GM12891 (cell line): ENCODE results near the gene BHMT.

Source experiments
- DNase-seq: peaks from one replicate; pipeline ENCODE4 v3.0.0; 2011; ENCODE audit warnings: low spot score; ENCODE audit not compliant: insufficient read length
- FAIRE-seq: peaks from 2 replicates; lab custom pipeline; 2011; peaks lifted over from hg19 to GRCh38; lab: Jason Lieb, UNC
- PAX5 ChIP-seq: IDR thresholded peaks from 2 replicates; pipeline ENCODE4 v1.6.1; 2011; ENCODE audit warnings: low read length, moderate library complexity, mild to moderate bottlenecking; ENCODE audit not compliant: insufficient read depth, severe bottlenecking
- POLR2A ChIP-seq: IDR thresholded peaks from 2 replicates; pipeline ENCODE4 v1.6.1; 2011; ENCODE audit warnings: low read depth, low read length, control low read depth
- POLR2AphosphoS5 ChIP-seq: IDR thresholded peaks from 2 replicates; pipeline ENCODE4 v1.6.1; 2011; ENCODE audit warnings: low read depth, low read length, control low read depth
- POU2F2 ChIP-seq: IDR thresholded peaks from 2 replicates; pipeline ENCODE4 v1.6.1; 2011; ENCODE audit warnings: low read depth, mild to moderate bottlenecking, control low read depth, low read length, moderate library complexity
- SPI1 ChIP-seq: IDR thresholded peaks from 2 replicates; pipeline ENCODE4 v1.6.1; 2011; ENCODE audit warnings: low read depth, low read length, control low read depth
- TAF1 ChIP-seq: IDR thresholded peaks from 2 replicates; pipeline ENCODE4 v1.6.1; 2011; ENCODE audit warnings: low read depth, low read length, control low read depth

Gene BHMT

DNA sequence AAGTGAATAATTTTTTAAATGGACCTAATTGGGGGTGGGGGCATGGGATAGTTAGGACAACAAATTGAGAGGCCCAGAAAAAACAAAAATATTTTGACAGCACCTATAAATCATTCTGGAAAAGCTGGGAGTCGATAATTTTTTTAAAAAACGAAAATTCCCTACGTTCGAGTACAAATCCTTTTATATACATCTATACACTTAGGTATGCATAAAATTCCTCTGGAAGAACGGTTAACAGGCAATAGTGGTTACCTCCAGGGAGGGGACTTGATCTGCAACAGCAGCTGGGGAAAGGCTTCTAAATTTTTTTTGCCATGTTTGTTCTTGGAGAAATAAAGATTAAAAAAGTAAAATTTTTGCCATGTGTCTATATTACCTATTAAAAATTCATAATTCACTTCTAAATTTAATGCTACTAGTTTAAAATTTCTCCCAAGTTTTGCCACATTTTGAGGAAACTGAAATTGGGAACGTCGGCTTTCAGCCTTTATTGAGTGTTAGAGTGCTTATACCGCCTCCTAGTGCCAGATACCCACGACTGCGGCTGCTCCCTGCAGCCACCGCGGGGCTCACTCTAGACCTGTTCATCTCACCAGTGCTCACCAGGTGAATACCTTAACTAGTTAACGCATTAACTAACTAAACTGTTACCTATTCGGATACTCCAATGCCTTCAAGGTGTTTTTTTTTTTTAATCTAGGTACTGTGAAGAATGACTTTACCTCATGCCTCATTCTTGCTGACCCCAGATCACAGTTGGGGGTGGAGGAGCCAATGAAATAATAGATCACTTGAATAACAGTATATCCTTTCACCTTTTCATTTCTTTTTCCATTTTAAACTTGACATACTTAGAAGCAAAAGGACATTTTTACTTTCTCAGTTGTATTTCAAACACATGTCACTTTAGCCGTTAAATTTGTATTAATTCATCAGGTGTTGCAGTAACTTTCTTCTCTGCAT is 1.8 kb upstream of the BHMT start:
- FAIRE-seq (no peak), DNase-seq (no peak)
- TF ChIP-seq PAX5 (no peak), POLR2AphosphoS5 (no peak), POLR2A (no peak), POU2F2 (no peak), TAF1 (no peak), SPI1 (no peak)

DNA sequence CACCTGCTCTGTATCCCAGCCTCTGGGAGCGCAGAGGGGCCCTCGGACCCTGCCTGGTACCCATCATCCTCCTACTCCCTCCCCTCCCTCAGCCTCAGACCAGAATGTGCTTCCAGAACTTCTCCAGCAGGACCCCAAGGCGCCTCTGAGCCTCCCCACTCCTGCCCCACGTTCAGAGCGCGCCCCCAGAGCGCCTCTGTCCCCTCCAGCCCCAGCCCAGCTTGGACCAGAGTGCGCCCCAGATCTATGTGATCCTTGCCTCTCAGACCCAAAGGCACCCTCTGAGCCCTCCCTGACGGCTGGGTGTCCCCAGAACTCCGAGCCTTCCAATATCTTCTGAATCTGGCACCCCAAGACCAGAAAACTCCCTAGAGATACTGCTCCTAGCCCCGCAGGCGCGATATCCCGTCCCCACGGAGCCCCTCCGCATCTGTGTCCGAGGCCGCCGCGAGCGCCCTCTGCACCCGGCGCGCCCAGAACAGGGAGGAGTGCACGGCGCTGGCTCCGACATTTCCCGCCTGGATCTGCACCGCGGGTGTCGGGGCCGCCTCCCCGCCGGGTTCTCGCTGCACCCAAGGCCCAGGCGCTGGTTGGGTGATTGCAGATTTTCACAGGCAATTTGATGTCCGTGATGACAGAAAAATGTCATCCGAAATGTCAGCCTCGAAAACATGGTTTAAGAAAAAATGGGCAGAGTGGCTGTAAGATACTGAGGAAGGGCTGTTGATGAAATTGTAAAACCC is 522 bp downstream of the BHMT start:
- FAIRE-seq (no peak), DNase-seq (no peak)
- TF ChIP-seq PAX5 (no peak), POLR2AphosphoS5 (no peak), POLR2A (no peak), POU2F2 (no peak), SPI1 (no peak)

DNA sequence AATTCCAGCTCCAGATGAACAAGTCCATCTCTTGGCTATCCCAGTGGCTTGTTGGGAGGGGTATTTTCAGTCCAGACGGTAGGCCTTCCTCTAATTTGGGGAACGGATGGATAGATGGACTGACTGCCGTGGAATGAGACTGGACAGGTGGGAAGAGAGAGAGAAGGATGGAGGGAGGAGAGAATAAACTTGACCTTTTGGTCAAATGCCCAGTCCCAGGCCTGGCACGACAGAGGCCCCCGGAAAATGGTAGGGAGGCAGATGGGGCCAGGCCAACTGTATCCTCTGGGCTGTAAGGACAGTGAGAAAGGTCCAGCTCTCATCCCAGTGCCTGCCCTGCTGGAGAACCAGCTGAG is 1.1 kb downstream of the BHMT start:
- TF ChIP-seq POLR2AphosphoS5 (no peak), SPI1 (no peak)
- FAIRE-seq = no peak
- DNase-seq = no peak

DNA sequence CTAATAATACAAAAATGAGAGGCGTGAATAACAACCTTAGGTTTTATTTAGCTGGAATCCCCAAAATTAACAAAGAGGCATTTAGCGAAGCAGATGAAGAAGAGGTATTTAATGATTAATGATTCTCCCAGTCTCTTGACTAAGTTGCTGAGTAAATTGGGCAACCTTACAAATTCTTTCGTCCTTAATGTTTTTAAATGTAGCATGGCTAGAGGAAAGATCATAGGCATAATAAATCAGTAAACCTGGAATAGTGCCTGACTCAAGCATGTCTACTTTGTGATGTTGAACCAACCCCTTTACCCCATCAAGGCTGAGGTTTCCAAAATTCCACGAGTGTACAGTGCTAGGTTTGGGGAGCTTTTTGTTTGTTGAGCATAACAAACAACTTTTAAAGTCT is 7.9 kb downstream of the BHMT start:
- DNase-seq = no peak
- TF ChIP-seq POU2F2 = no peak
- no peak for TF ChIP-seq POLR2AphosphoS5
- TF ChIP-seq POLR2A = no peak
- no peak for TF ChIP-seq PAX5
- no peak for TF ChIP-seq TAF1
- no peak for TF ChIP-seq SPI1
- FAIRE-seq = no peak

DNA sequence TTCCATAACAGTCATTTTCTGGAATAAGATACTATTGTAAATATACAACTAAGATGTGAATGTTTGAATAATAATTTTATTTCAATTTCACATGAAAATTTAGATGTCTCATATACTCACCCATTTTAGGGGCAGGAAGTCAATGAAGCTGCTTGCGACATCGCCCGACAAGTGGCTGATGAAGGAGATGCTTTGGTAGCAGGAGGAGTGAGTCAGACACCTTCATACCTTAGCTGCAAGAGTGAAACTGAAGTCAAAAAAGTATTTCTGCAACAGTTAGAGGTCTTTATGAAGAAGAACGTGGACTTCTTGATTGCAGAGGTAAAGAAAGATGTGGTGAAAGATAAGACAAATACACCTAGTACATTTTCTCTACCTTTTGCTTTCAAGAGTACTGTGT is 8.6 kb downstream of the BHMT start:
- no peak for TF ChIP-seq POLR2A
- TF ChIP-seq SPI1 = no peak
- no peak for TF ChIP-seq POLR2AphosphoS5
- no peak for TF ChIP-seq POU2F2
- TF ChIP-seq TAF1 = no peak
- no peak for TF ChIP-seq PAX5
- no peak for FAIRE-seq

DNA sequence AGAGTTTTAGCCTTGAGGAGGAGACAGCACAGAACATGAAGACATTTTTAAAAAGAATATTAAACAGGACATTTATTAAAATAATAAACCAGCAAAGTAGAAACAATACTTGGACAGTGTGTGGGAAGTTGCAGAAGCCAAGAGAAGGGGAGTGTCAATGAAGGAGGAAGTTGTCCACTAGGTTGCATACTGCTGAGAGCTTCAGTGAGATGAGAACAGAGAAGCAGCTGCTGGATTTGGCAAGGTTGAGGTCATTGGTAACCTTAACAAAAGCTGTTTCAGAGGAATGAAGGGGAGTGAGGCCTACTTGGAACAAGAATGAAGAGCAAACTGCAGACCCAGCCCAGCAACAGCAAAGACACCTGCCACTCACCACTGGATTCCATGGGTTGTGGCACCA is 11.4 kb downstream of the BHMT start:
- FAIRE-seq (no peak), DNase-seq (no peak)
- TF ChIP-seq POLR2AphosphoS5 = no peak
- no peak for TF ChIP-seq POU2F2
- TF ChIP-seq PAX5 = no peak
- TF ChIP-seq TAF1 = no peak
- no peak for TF ChIP-seq SPI1
- no peak for TF ChIP-seq POLR2A

More for the DNA sequence above, 8.6 kb downstream of the BHMT start:
- no peak for DNase-seq

DNA sequence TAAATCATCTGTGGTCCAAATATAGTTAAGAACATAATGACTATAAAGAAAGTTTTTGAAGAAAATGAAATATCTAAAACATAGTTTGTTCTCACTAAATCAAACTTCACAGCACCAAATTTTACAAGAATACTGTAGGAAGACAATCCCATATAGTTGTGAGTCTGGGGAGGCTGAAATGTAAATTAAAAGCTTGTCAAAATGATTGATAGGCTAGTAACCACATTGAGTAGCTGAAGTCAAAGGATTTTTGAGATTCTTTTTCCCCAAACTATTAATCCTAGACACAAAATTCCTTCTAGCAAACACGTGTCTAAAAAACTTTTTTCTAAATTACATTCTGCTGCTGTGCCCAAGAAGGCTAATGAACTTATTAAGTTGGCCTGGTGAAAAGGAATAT is 13.0 kb downstream of the BHMT start:
- TF ChIP-seq SPI1 = no peak
- no peak for TF ChIP-seq POU2F2
- no peak for FAIRE-seq
- DNase-seq = no peak

DNA sequence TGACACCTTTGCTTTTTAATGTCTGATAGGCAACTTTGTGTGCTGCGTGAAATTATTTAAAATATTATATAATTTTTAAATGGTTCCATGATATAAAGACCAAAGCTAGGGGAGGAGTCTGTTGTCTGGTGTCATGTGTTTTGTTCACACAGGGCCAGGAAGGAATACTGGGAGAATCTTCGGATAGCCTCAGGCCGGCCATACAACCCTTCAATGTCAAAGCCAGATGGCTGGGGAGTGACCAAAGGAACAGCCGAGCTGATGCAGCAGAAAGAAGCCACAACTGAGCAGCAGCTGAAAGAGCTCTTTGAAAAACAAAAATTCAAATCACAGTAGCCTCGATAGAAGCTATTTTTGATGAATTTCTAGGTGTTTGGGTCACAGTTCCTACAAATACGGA is 19.2 kb downstream of the BHMT start:
- TF ChIP-seq PAX5 (no peak), SPI1 (no peak), POLR2AphosphoS5 (no peak), POLR2A (no peak), TAF1 (no peak), POU2F2 (no peak)
- DNase-seq (no peak), FAIRE-seq (no peak)

DNA sequence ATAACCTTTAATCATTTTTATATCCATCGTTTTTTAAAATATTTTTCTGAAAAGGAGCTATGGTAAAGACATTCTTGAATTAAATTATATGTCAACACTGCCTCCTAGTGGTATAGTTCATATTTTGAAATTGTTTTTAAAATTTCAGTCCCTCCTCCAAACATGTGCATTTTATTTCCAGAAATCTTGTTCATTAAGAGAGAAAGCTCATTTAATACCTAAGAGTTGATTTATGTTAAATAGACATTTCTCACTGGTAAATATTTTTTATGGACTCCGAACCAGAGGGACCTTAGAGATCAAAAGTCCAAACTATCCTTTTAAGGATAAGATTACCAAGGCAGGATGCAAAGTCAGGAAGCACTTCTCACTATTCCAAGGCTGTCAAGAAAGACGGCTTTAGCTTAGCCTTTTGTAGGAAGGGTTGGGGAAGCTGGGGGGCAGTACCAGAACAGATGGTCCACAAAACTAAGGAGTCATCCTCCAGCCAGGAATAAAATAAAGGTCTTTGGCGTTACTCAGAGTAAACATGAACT is 21.6 kb downstream of the BHMT start:
- no peak for TF ChIP-seq SPI1
- no peak for TF ChIP-seq PAX5
- TF ChIP-seq POLR2AphosphoS5 = no peak
- TF ChIP-seq TAF1 = no peak
- TF ChIP-seq POU2F2 = no peak
- TF ChIP-seq POLR2A = no peak
- no peak for DNase-seq
- no peak for FAIRE-seq
